ENCODE data around the gene HDHD5.

HDHD5 gene

GRCh38 chr22:17116572-17117330 is 42.3 kb downstream of the HDHD5 start:
- DNase-seq (ENCODE audit: low read depth, low spot score): no peak
- H3K4me3 ChIP-seq (ENCODE audit: low read depth, low read length): no peak overlapping the region
- ChIA-PET CTCF (interaction anchor here (1.3 to 1.4 kb wide), 2 partner anchors 21 to 55 kb away, joined by 4 to 9 read pairs; no protein-coding TSS in a partner anchor), POLR2A (no interaction called here)
- TF ChIP-seq CTCF (IDR thresholded peaks at IDR 0.05; ENCODE audit: insufficient read depth, low read length, missing control alignments): no peak

GRCh38 chr22:17115945-17116565 is 43.0 kb downstream of the HDHD5 start:
- no peak for DNase-seq (ENCODE audit: low read depth, low spot score)
- POLR2A ChIA-PET: no interaction called here
- H3K4me3 ChIP-seq (ENCODE audit: low read depth, low read length): no peak overlapping the region
- TF ChIP-seq CTCF (IDR thresholded peaks at IDR 0.05; ENCODE audit: insufficient read depth, low read length, missing control alignments): no peak
- CTCF ChIA-PET: interaction anchor here (0.5 to 1.4 kb wide), 3 partner anchors 20 to 159 kb away, joined by 3 to 9 read pairs (median 4); no protein-coding TSS in a partner anchor

GRCh38 chr22:17115236-17115635 is 43.8 kb downstream of the HDHD5 start:
- ChIA-PET POLR2A (no interaction called here), CTCF (interaction anchor here (0.5 to 1.4 kb wide), 3 partner anchors 19 to 160 kb away, joined by 3 to 4 read pairs (median 3); no protein-coding TSS in a partner anchor)
- no peak overlapping the region for H3K4me3 ChIP-seq (ENCODE audit: low read depth, low read length)
- no peak for TF ChIP-seq CTCF (IDR thresholded peaks at IDR 0.05; ENCODE audit: insufficient read depth, low read length, missing control alignments)
- DNase-seq (ENCODE audit: low read depth, low spot score): no peak

GRCh38 chr22:17114898-17115235 is 44.2 kb downstream of the HDHD5 start:
- CTCF ChIA-PET: interaction anchor here (0.8 kb wide), 1 partner anchor 57 kb away, joined by 3 read pairs; no protein-coding TSS in a partner anchor
- H3K4me3 ChIP-seq (ENCODE audit: low read depth, low read length): no peak overlapping the region
- no peak for TF ChIP-seq CTCF (IDR thresholded peaks at IDR 0.05; ENCODE audit: insufficient read depth, low read length, missing control alignments)
- POLR2A ChIA-PET: no interaction called here
- DNase-seq (ENCODE audit: low read depth, low spot score): no peak

GRCh38 chr22:17114173-17114897 is 44.7 kb downstream of the HDHD5 start:
- ChIA-PET CTCF (interaction anchor here (0.8 kb wide), 1 partner anchor 56 kb away, joined by 3 read pairs; no protein-coding TSS in a partner anchor), POLR2A (no interaction called here)
- no peak overlapping the region for H3K4me3 ChIP-seq (ENCODE audit: low read depth, low read length)
- TF ChIP-seq CTCF (IDR thresholded peaks at IDR 0.05; ENCODE audit: insufficient read depth, low read length, missing control alignments): no peak
- no peak for DNase-seq (ENCODE audit: low read depth, low spot score)

- no peak for TF ChIP-seq CTCF (IDR thresholded peaks at IDR 0.05; ENCODE audit: insufficient read depth, low read length, missing control alignments)
- POLR2A ChIA-PET: no interaction called here
- H3K4me3 ChIP-seq (ENCODE audit: low read depth, low read length): no peak overlapping the region
- CTCF ChIA-PET: no interaction called here
- DNase-seq (ENCODE audit: low read depth, low spot score): no peak
These were observed 45.5 kb downstream of the HDHD5 start for GRCh38 chr22:17113600-17113999.
